Tibial nerve (tissue), 4 donors: ENCODE results near the gene ABI1. TPM values are rescaled to one million over a fixed set of nuclear protein-coding genes. Genes with fewer than 3 reads are reported as not detected.
"Not testable (repeated sequence)": the region's sequence is repeated elsewhere in the genome, so short reads cannot be mapped to it uniquely, and the experiment has no call there.

Source experiments
- DNase-seq, 2 donors: peaks; one replicate each; pipeline ENCODE4 v3.0.0-alpha.2; 2019; ENCODE audit warnings: low spot score in 2 of 2
- H3K27ac ChIP-seq, 4 donors: fragments of 200-600 bp; sonication (generic) in 3 of 4; one replicate each; pipeline ENCODE4 v1.5.1; 2017 to 2019; ENCODE audit warnings: mild to moderate bottlenecking in 1 of 4
- H3K27me3 ChIP-seq, 2 donors: fragments of 200-600 bp; sonication (generic) in 1 of 2; one replicate each; pipeline versions ENCODE4 v1.5.1 to v1.6.0; 2017 to 2019
- H3K36me3 ChIP-seq, 3 donors: fragments of 200-600 bp; sonication (generic); one replicate each; pipeline ENCODE4 v1.5.1; 2018 to 2019
- H3K4me1 ChIP-seq, 4 donors: fragments of 200-600 bp; sonication (generic) in 3 of 4; one replicate each; pipeline ENCODE4 v1.5.1; 2017 to 2019
- H3K4me3 ChIP-seq, 4 donors: fragments of 200-600 bp; sonication (generic) in 3 of 4; one replicate each; pipeline ENCODE4 v1.5.1; 2017 to 2019; ENCODE audit warnings: mild to moderate bottlenecking in 1 of 4, moderate library complexity in 1 of 4
- H3K9me3 ChIP-seq, 4 donors: fragments of 200-600 bp; sonication (generic) in 3 of 4; one replicate each; pipeline ENCODE4 v1.5.1; 2017 to 2019
- EP300 ChIP-seq, 2 donors: sonication (generic); formaldehyde crosslinking; IDR thresholded peaks; one replicate each; pipeline ENCODE4 v1.6.1; 2017; ENCODE audit warnings: antibody characterized with exemption in 2 of 2, mild to moderate bottlenecking in 1 of 2
- POLR2A ChIP-seq, 2 donors: fragments of 450-650 bp; IDR thresholded peaks; one replicate each; pipeline ENCODE4 v1.6.1; 2017; ENCODE audit warnings: antibody characterized with exemption in 2 of 2, mild to moderate bottlenecking in 2 of 2, moderate library complexity in 2 of 2
- WGBS, 2 donors: methylation state at CpG; one replicate each; pipeline ENCODE4 v1.1.5; 2018; 5-methylcytosine and 5-hydroxymethylcytosine counted together
- total RNA-seq, 4 donors: library from RNA; depleted of rRNA; stranded (reverse); fragments of >200 nt; gene quantifications; one replicate each; pipeline ENCODE4 v1.1.0, GENCODE V29; 2016
- TF ChIP-seq, protein P1 (sequence below), 5 experiments: fragments of 200-600 bp in 3 of 5; fragments of 450-650 bp in 2 of 5; sonication (generic) in 3 of 5; IDR thresholded peaks; one replicate each; pipeline ENCODE4 v1.5.1; 2016 to 2019; ENCODE audit warnings: antibody characterized with exemption in 5 of 5, mild to moderate bottlenecking in 3 of 5, moderate library complexity in 2 of 5

Gene ABI1
- 10 to 100 TPM; 25.9 to 32.1 (median 29.9) TPM for total RNA-seq

DNA sequence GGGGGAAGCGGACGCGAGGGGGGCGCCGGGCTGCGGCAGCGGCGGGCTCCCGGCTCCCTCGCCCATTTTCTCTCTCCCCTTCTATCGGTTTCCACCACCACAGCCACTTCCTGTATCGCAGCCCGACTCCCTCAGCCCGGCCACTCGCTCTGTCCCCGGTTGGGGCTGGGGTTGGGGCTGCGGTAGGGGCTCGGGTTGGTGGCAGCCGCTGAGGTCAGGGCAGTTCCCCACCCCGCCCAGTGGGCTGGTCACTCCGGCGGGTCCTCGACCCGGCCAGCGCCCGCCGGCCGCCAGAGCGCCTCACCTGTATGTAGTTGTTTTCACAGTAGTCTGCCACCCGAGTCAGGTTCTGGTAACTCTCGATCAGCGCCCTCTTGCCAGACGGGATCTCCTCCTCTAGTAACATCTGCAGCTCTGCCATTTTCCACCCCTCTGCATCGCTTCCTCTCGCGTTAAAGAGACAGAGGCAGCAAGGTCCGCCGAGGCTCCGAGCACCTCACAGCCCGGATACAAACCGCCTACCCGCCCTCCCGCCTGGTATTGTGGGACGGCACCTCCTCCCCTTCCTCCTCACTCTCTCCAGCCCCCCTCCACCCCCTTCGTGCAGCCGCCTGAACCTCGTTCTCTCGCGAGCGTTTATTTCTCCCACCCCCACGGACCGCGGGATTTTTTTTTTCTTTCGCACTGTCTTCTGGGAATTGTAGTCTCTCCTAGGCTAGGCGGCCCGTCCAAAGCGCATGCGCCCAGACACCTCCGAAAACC lies at the start of gene ABI1:
Gene ABI1, minus strand, starts transcription at position 516 of the 762 bp plus-strand sequence. Its CDS starts 95 bp downstream, at position 421.
- Histone ChIP-seq H3K9me3 (no peaks in the 10 kb centered on the region), H3K27ac (peak within 1 kb of the TSS; percentile 71 to 98 (median 97)), H3K4me3 (peak within 1 kb of the TSS; percentile 81 to 99 (median 86)), H3K27me3 (no peaks in the 10 kb centered on the region), H3K4me1 (peaks cover 0 to 44% (median 6%) of the 10 kb centered on the region in 4 donors), H3K36me3 (no peaks in the 10 kb centered on the region)
- 0 to 1% methylated on average over 56 to 59 of the region's 59 CpGs for WGBS, 2 donors
- DNase-seq = peak; percentile 90 to 94
- TF ChIP-seq, protein P1, sequence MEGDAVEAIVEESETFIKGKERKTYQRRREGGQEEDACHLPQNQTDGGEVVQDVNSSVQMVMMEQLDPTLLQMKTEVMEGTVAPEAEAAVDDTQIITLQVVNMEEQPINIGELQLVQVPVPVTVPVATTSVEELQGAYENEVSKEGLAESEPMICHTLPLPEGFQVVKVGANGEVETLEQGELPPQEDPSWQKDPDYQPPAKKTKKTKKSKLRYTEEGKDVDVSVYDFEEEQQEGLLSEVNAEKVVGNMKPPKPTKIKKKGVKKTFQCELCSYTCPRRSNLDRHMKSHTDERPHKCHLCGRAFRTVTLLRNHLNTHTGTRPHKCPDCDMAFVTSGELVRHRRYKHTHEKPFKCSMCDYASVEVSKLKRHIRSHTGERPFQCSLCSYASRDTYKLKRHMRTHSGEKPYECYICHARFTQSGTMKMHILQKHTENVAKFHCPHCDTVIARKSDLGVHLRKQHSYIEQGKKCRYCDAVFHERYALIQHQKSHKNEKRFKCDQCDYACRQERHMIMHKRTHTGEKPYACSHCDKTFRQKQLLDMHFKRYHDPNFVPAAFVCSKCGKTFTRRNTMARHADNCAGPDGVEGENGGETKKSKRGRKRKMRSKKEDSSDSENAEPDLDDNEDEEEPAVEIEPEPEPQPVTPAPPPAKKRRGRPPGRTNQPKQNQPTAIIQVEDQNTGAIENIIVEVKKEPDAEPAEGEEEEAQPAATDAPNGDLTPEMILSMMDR (IDR thresholded peaks at IDR 0.05) = peak in 1 of 5 experiments; percentile 1
- TF ChIP-seq EP300 (IDR thresholded peaks at IDR 0.05) (peak; percentile 64 to 97), POLR2A (IDR thresholded peaks at IDR 0.05) (peak; percentile 89 to 96)

DNA sequence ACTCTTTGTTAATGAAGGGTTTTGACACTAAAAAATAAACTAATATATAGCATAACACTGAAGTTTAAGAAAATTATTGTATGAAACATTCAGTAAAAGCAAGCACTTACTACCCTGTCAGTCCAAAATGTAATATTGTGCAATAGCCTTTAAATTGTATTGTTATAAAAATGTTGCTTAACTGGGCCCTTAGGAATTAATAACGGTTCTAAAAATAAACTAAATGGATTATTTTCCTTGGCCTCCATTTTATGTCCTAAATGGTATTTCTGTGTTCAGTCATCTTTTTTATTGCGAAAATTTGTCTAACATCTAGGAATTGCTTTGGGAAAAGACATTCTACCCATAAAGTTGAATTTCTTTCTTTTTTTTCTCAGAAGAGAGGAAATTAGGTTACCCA lies 49.0 kb upstream of the ABI1 start:
- Histone ChIP-seq H3K4me1 (no peaks in the 10 kb centered on the region), H3K27me3 (no peaks in the 10 kb centered on the region), H3K4me3 (no peak overlapping the region), H3K36me3 (no peaks in the 10 kb centered on the region), H3K27ac (no peak overlapping the region), H3K9me3 (no peaks in the 10 kb centered on the region)
- DNase-seq = no peak
- 50 to 57% methylated on average over 2 of the region's 2 CpGs for WGBS, 2 donors
- no peak for TF ChIP-seq POLR2A (IDR thresholded peaks at IDR 0.05)
- TF ChIP-seq, protein P1 (IDR thresholded peaks at IDR 0.05) = no peak

DNA sequence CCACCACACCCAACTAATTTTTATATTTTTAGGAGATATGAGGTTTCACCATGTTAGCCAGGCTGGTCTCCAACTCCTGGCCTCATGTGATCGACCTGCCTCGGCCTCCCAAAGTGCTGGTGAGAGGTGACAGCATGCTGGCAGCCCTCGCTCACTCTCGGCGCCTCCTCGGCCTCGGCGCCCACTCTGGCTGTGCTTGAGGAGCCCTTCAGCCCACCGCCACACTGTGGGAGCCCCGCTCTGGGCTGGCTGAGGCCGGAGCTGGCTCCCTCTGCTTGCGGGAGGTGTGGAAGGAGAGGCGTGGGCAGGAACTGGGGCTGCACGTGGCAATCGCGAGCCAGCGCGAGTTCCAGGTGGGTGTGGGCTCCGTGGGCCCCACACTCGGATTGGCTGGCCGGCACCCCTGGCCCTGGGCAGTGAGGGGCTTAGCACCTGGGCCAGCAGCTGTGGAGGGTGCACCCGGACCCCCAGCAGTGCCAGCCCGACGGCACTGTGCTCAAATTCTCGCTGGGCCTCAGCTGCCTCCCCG lies 44.6 kb upstream of the ABI1 start:
- H3K9me3 ChIP-seq, H3K27ac ChIP-seq, H3K4me1 ChIP-seq, H3K27me3 ChIP-seq, H3K4me3 ChIP-seq, H3K36me3 ChIP-seq, DNase-seq: not testable (repeated sequence)
- 93 to 96% methylated on average over 8 to 13 of the region's 26 CpGs for WGBS, 2 donors

DNA sequence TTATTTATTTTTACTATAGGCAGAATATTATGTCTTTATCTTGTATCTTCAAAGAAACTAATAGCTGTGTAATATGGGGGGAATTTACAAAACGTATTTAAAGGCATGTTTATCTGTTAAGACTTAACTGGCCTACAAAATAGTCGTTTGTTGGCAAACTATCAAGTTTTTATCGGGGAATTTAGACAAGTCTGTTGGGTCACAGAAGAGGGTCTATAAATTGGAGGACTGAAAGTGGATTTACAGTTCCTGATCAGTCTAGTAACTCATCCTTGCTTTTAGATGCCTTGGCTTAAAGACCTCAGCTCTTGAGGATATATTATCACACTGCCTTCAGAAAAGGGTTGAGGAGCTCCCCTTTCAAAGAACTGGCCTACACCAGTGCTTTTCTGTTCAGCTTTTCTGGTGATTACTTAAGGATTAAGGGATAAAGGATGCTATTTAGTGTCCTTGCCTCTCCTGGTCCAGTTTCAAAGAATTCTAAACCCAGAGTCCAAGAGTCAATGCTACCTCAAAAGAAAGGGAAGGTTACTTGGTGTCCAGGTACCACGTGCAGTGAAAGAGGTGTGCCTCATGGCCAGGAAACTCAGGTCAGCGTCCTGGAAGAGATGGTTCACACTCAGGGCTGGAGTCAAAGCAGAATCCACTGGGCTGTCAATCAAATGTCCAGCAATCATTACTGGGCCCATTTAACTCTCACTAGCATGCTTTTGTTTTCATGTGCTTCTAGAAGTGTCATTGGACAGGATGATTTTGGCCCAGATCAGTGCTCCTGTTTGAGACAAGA lies 42.9 kb upstream of the ABI1 start:
- TF ChIP-seq EP300 (IDR thresholded peaks at IDR 0.05) (no peak), POLR2A (IDR thresholded peaks at IDR 0.05) (no peak)
- TF ChIP-seq, protein P1 (IDR thresholded peaks at IDR 0.05) = no peak
- H3K27me3 ChIP-seq = no peaks in the 10 kb centered on the region
- H3K27ac ChIP-seq = no peak overlapping the region
- no peak overlapping the region for H3K4me3 ChIP-seq
- H3K9me3 ChIP-seq = no peaks in the 10 kb centered on the region
- H3K4me1 ChIP-seq = no peaks in the 10 kb centered on the region
- DNase-seq = no peak
- no peaks in the 10 kb centered on the region for H3K36me3 ChIP-seq
- WGBS, 2 donors = 44 to 50% methylated on average over 5 of the region's 5 CpGs

- H3K9me3 ChIP-seq, H3K27ac ChIP-seq, DNase-seq, H3K36me3 ChIP-seq, H3K4me1 ChIP-seq, H3K27me3 ChIP-seq, H3K4me3 ChIP-seq: not testable (repeated sequence)
- WGBS, 2 donors = 61 to 74% methylated on average over 9 to 10 of the region's 11 CpGs
Observed at GRCh38 chr10:26892306-26892923, 31.7 kb upstream of the ABI1 start.
